NCI-H2107 treated with DMSO at 0.1 percent for 48 hours (cell line): Measurements from ENCODE around the gene GLA.
A peak's percentile ranks its signal among the peaks of the same experiment; 100 is the strongest.

Source experiments
- DNase-seq: peaks from one replicate; lab custom pipeline; 2025; ENCODE audit not compliant: unreplicated experiment; lab: John Stamatoyannopoulos, UW

The GLA gene

GRCh38 chrX:101398694-101399093 is 9.0 kb downstream of the GLA start:
- no peak for DNase-seq

- no peak for DNase-seq
These were observed 9.9 kb downstream of the GLA start for GRCh38 chrX:101397779-101398178.

GRCh38 chrX:101395789-101396188 is 11.9 kb downstream of the GLA start:
- no peak for DNase-seq

- no peak for DNase-seq
These were observed 13.4 kb downstream of the GLA start for GRCh38 chrX:101394372-101394771.

GRCh38 chrX:101393530-101394305 is 14.0 kb downstream of the GLA start:
- no peak for DNase-seq

GRCh38 chrX:101391831-101392230 is 15.9 kb downstream of the GLA start:
- DNase-seq, result no peak

- peak; percentile 90 for DNase-seq
These were observed 16.8 kb downstream of the GLA start, which contains the start of gene RPL36A for GRCh38 chrX:101390664-101391525. Gene RPL36A (plus strand): TSS chrX:101391011. CDS start chrX:101391044, 33 bp downstream.

- DNase-seq, result no peak
These were observed 19.1 kb downstream of the GLA start for GRCh38 chrX:101388604-101389003.

- DNase-seq, result no peak
These were observed 21.2 kb downstream of the GLA start for GRCh38 chrX:101386542-101386885.

- DNase-seq, result no peak
These were observed 21.8 kb downstream of the GLA start, which contains the start of gene BTK for GRCh38 chrX:101385795-101386541. Gene BTK (minus strand): TSS chrX:101386191. CDS start chrX:101375284, 10,907 bp downstream.

- DNase-seq, result no peak
These were observed 22.6 kb downstream of the GLA start for GRCh38 chrX:101385026-101385684.

- no peak for DNase-seq
These were observed 24.0 kb downstream of the GLA start for GRCh38 chrX:101383679-101384205.

GRCh38 chrX:101377547-101377946 is 30.2 kb downstream of the GLA start:
- DNase-seq, result no peak

- DNase-seq, result no peak
These were observed 36.7 kb downstream of the GLA start for GRCh38 chrX:101370888-101371504.

- no peak for DNase-seq
These were observed 38.0 kb downstream of the GLA start for GRCh38 chrX:101369687-101370086.

- DNase-seq, result no peak
These were observed 38.9 kb downstream of the GLA start for GRCh38 chrX:101368800-101369199.

- no peak for DNase-seq
These were observed 42.4 kb downstream of the GLA start for GRCh38 chrX:101365301-101365795.

GRCh38 chrX:101362757-101363156 is 45.0 kb downstream of the GLA start:
- no peak for DNase-seq

GRCh38 chrX:101362116-101362515 is 45.6 kb downstream of the GLA start:
- DNase-seq, result no peak

- DNase-seq, result no peak
These were observed 47.3 kb downstream of the GLA start for GRCh38 chrX:101360390-101360789.
